HG03342 (cell line): Measurements from ENCODE around the gene SYNPO2.
"Not testable (repeated sequence)": the region's sequence is repeated elsewhere in the genome, so short reads cannot be mapped to it uniquely, and the experiment has no call there.

Source experiments
- ATAC-seq: cut with Tn5 transposase; IDR thresholded peaks from one replicate; pipeline ENCODE4 v1.9.1; 2021; ENCODE audit warnings: mild to moderate bottlenecking, moderate library complexity; ENCODE audit not compliant: unreplicated experiment

Gene SYNPO2

DNA sequence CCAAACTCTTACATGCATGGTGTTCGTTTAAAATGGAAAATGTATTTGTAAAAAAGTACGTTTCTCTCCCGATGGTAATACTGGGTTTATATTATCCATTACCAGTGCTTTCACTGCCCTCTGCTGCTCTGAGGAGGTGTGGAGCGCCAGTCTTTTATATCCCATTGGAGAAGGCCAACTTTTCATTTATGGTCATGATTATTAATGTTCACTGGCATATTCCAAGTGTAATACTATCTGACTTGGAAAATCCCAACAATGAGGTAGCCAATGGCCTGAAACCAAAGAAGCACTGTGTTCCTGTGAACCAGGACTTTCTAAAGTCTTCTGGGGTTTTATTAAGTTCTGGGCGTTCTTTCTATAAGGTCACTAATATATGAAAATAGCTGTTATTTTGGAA, 80.7 kb downstream of the SYNPO2 start:
- ATAC-seq: no peak

GRCh38 chr4:118972167-118972566, 83.5 kb downstream of the SYNPO2 start:
- no peak for ATAC-seq

DNA sequence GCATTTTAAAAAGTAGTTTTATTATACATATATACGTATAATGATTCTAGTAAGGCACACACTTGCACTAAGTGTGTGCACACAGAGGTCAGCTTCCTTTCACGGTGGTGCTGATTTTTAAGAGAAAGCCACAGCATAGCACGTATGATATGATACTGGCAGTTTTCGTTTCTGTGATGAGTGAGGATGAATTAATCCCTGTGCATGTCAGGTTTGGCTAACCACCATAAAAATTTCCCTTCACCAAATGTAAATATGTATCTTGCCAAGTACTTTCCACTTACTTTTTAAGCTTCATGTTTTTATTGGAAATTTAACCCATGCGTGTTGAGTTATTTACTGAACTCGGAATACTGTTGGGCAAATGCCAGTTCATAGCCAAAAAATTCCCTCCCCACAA, 84.6 kb downstream of the SYNPO2 start:
- ATAC-seq: no peak

GRCh38 chr4:118974758-118975157, 86.1 kb downstream of the SYNPO2 start:
- no peak for ATAC-seq

DNA sequence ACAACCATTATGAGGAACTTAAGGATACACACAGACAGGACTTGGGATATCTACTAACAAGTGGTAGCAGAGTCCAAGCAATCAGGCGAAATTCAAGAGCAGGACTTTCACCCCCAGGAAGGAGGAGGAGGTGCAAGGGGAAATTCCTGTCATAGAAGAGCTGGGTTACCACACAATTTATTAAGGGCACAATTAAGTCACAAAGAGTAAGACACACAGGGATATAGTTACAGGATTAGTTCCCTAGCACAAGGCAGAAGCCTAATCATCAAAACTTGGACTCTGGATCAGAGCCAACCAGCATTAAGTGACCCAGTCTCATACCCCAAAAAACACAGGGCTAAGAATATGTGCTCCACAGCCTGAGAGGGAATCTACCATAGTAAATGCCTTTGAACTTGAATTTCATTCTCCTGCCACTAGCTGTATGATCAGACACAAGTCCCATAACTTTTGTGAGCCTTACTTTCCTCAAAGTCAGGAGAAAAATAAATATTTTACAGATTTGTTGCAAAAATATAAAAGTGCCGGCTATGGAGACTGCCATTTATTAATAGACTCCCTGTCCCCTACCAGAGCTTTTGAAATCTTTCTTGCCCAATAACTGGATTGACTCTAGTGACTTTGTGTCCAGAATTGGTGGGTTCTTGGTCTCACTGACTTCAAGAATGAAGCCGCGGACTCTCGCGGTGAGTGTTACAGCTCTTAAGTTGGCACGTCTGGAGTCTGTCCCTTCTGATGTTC, 87.0 kb downstream of the SYNPO2 start:
- no peak for ATAC-seq

DNA sequence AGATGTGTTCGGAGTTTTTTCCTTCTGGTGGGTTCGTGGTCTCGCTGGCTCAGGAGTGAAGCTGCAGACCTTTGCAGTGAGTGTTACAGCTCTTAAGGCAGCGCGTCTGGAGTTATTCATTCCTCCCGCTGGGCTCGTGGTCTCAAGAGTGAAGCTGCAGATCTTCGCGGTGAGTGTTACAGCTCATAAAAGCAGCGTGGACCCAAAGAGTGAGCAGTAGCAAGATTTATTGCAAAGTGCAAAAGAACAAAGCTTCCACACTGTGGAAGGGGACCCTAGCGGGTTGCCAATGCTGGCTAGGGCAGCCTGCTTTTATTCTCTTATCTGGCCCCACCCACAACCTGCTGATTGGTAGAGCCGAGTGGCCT, 87.5 kb downstream of the SYNPO2 start:
- not testable (repeated sequence) for ATAC-seq

DNA sequence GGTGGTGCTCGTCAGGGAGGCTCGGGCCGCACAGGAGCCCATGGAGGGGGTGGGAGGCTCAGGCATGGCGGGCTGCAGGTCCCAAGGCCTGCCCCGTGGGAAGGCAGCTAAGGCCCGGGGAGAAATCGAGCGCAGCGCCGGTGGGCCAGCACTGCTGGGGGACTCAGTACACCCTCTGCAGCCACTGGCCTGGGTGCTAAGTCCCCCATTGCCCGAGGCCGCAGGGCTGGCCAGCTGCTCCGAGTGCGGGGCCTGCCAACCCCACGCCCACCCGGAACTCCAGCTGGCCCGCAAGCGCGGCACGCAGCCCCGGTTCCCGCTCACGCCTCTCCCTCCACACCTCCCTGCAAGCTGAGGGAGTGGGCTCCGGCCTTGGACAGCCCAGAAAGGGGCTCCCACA, 88.4 kb downstream of the SYNPO2 start:
- not testable (repeated sequence) for ATAC-seq

DNA sequence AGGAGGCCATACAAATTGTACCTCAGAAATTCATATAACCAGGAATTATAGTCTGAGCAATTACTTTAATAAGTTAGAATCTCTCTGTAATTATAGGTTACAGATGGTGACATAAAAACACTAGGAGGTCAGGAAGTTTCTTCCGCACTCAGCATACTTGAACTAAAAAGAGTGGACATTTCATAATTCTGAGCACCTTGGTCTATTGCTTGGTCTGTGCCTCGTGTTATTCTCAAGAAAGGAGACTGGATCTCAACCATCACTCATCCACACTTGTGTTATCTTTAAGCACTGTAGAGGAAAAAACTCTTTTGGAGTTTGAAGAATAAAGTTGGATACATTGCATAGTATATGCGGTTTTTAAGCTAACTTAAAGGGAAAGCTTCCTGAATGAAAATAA, 91.1 kb downstream of the SYNPO2 start:
- no peak for ATAC-seq

DNA sequence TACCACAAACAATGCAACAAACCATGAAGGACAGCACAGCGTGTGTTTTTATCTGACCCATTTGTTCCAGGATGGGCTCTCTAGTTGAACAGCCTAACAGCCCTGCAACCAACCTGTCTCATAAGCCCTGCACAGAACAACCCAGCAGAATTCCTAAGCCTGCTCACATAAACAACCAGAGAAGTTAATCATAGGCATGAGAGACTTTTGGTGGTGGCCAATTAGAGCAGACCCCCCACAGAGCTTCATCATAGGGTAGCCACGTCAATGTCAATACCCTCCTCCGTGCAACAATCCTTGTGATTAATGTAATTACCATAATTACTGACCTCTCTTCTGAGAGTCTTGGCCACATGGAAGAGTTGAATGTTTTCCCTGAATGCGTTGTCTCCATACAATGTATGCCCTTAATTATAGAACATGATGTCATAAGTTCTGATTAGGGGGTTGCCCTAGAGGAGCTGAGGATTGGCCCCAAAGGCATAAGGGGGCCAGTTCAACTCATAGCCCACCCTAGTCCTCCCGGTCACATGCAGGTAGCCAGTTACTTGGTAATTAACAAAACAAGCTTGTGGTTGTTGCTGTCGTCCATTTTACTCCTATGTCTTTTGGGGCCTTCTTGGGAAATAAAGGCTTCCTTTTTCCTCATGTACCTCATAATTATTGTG, 92.7 kb downstream of the SYNPO2 start:
- no peak for ATAC-seq

DNA sequence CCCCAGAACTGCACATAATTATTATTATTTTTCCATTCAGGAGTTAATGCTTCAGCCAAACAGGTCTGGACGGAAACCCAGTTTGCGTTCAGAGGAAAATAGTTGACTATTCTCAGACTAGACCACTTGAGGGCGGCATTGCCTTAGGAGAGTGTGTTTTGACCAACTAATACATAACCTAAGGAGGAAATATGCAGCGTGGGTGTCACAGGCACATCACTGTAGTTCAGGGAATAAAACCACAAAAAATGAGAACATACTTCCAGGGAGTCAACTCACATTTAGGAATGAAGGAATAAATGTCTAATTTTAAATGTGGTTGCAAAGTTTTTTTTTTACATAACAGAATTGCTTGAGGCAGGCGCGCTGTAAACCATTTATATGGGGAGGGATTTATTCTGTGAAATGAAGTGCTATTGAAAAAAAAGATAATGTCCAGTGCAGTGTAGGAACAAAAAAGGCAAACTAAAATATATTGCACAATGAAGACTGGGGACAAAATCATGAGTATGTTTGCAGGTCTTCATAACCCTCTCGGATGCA, 93.3 kb downstream of the SYNPO2 start:
- peak; percentile 88 for ATAC-seq

- no peak for ATAC-seq
Measured at GRCh38 chr4:118983293-118983692, 94.6 kb downstream of the SYNPO2 start.

DNA sequence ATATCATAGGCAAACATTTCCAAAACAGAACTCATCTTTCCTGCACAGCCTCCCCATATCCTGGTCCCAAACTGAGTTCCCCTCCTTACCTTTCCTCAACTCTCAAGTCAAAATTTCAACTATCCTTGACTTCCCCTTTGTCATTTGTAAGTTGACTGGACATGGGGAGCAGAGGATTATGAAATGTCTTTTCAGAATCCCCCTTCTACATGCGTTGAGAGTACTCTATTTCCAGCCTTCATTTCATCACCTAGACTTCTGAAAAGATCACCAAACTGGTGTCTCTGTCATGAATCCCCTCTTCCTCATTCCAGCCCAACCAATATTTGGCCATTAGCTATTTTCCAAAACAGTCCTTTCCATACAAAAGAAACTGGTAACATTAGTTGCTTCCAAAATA, 95.2 kb downstream of the SYNPO2 start:
- no peak for ATAC-seq

- no peak for ATAC-seq
Measured at GRCh38 chr4:118985170-118986000, 96.7 kb downstream of the SYNPO2 start.

- no peak for ATAC-seq
Measured at GRCh38 chr4:118987959-118988634, 99.4 kb downstream of the SYNPO2 start.

DNA sequence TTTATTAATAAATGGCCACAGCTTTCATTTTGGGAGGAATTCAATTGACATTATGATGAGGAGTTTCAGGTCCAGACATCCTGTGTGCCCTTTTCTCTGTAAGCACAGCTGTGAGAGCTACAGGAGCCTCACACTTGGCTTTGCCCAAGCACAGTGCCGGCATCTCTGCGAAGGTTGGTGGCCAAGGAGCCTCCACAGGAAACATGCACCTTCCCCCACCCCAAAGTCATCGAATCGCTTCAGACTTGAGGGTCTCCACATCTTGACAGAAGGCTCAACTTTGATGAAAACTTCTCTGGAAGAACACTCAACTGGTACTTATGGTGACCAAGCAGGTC, 100.0 kb downstream of the SYNPO2 start:
- no peak for ATAC-seq

DNA sequence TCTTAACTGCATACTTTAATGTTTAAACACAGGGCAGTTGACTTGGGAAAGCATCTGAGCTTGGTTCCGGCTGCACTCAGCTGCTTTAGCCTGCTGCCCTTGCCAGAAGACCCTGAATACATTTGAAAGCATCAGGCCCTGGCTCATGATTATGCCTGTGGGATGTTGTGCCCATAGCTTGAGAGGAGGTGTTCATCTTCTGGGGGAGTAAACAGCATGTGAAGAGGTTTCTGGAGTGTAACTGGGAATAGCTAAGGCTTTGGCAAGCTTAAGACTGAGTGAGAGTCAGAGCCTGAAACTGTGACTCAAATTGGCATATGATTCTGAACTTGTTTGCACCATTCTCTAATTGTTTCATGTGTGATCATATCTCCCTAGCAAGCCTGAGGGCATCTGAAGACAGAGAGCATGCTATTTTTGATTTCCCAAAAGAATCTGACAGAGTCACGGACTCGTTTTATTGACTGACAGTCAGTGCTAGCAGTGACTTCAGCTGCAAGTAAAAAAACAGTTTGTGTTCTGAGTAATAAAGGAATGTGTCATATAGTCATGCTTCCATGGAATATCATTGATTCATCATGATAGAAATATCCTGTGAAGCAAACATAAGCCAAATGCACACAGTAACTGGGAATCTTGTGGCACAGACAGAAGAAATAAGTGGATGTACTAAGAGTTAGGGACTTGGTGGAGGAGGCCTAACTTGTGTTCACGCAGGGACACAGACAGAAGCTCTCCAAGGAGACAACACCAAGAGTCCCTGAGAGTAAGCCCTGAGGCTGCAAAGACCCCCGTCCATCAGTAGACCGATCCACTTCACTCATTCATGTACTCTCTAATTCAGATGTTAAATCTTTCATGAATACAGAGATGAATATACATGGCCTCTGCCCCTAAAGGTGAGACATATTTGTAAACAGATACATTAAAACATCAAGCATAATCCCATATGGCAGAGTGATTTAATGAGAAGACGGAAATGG, 100.7 kb downstream of the SYNPO2 start:
- ATAC-seq: no peak

- ATAC-seq: no peak
Measured at GRCh38 chr4:118991686-118992085, 103.0 kb downstream of the SYNPO2 start.

GRCh38 chr4:118992149-118992548, 103.5 kb downstream of the SYNPO2 start:
- no peak for ATAC-seq

GRCh38 chr4:118993333-118993732, 104.7 kb downstream of the SYNPO2 start:
- no peak for ATAC-seq

- ATAC-seq: no peak
Measured at GRCh38 chr4:118994030-118994429, 105.4 kb downstream of the SYNPO2 start.
